K562 (cell line): ENCODE data around the gene ZNF644. TPM values are rescaled to one million over a fixed set of nuclear protein-coding genes. Genes with fewer than 3 reads are reported as not detected.

Experiments
- ATAC-seq: fragments of 200-7000 bp; cut with Tn5 transposase; 3 replicates; pipeline ENCODE4 v1.9.1; 2020; ENCODE audit warnings: moderate library complexity
- BruUV-seq: library from RNA; stranded (reverse); fragments of 400-500 nt; replicated peaks from 2 replicates; lab custom pipeline; 2021; lab: Mats Ljungman, UMichigan
- CTCF ChIA-PET: fragments of 300-600 bp; formaldehyde crosslinking; extraction: SDS; loops from one replicate; lab custom pipeline; 2021; ENCODE audit warnings: low intra/inter-chr PET ratio; lab: Yijun Ruan, JAX
- POLR2A ChIA-PET: fragments of 300-600, 350-650 bp; sonication (Branson Sonifier 250); formaldehyde crosslinking; extraction: SDS; loops from one replicate; lab custom pipeline; 2021; ENCODE audit warnings: antibody characterized with exemption, inconsistent platforms; lab: Yijun Ruan, JAX
- DNase-seq, 4 experiments: peaks; one replicate each; pipeline versions ENCODE4 v3.0.0 to v3.0.0-alpha.2; 2011 to 2018; ENCODE audit warnings: low spot score in 3 of 4, mixed read lengths in 3 of 4; ENCODE audit errors: extremely low read depth in 1 of 4
- FAIRE-seq: peaks from 2 replicates; lab custom pipeline; 2011; peaks lifted over from hg19 to GRCh38; lab: Jason Lieb, UNC
- H2AFZ ChIP-seq: 2 replicates; pipeline ENCODE4 v1.6.0; 2011; ENCODE audit warnings: low read depth, low read length, control low read depth, inconsistent platforms
- H3K27ac ChIP-seq: fragments of 200-600 bp; 3 replicates; pipeline ENCODE4 v1.8.0; 2011; ENCODE audit warnings: low read depth, mild to moderate bottlenecking, control low read depth, inconsistent platforms, low read length, moderate library complexity, mixed read lengths; ENCODE audit errors: extremely low read depth
- H3K27me3 ChIP-seq, 2 experiments: fragments of 300-600 bp in 1 of 2; 2 replicates in 1 of 2; 3 replicates in 1 of 2; pipeline versions ENCODE4 v1.6.0 to v1.8.0; 2011; ENCODE audit warnings: inconsistent platforms in 2 of 2, low read length in 2 of 2, mild to moderate bottlenecking in 1 of 2, mixed read lengths in 1 of 2, moderate library complexity in 1 of 2; ENCODE audit not compliant: control insufficient read depth in 2 of 2, insufficient read depth in 2 of 2
- H3K36me3 ChIP-seq: fragments of 300-600 bp; 3 replicates; pipeline ENCODE4 v1.8.0; 2011; ENCODE audit warnings: mild to moderate bottlenecking, low read length, inconsistent platforms; ENCODE audit not compliant: control insufficient read depth, insufficient read depth
- H3K4me1 ChIP-seq, 2 experiments: fragments of 200-600 bp in 1 of 2; replicated peaks in 1 of 2; 2 replicates in 1 of 2; 3 replicates in 1 of 2; pipeline versions ENCODE4 v1.5.1 to v1.8.0; 2011; ENCODE audit warnings: inconsistent platforms in 2 of 2, low read length in 2 of 2, mild to moderate bottlenecking in 1 of 2, mixed read lengths in 1 of 2, moderate library complexity in 1 of 2; ENCODE audit not compliant: control insufficient read depth in 2 of 2, insufficient read depth in 2 of 2
- H3K4me2 ChIP-seq: 2 replicates; pipeline ENCODE4 v1.6.1; 2011; ENCODE audit warnings: low read length, control low read depth, inconsistent platforms, mixed read lengths; ENCODE audit not compliant: insufficient read depth
- H3K4me3 ChIP-seq: fragments of 200-600 bp; sonication (generic), shearing (Covaris generic); 2 replicates; pipeline ENCODE4 v1.5.1; 2016; ENCODE audit warnings: control low read depth, inconsistent platforms
- H3K79me2 ChIP-seq: fragments of 200-600 bp; 3 replicates; pipeline ENCODE4 v1.8.0; 2011; ENCODE audit warnings: low read length, inconsistent platforms; ENCODE audit not compliant: control insufficient read depth, insufficient read depth
- H3K9ac ChIP-seq, 2 experiments: 2 replicates each; pipeline versions ENCODE4 v1.6.0 to v1.6.1; 2011; ENCODE audit warnings: low read depth in 2 of 2, low read length in 2 of 2, control low read depth in 1 of 2, inconsistent platforms in 1 of 2, mild to moderate bottlenecking in 1 of 2, mixed read lengths in 1 of 2; ENCODE audit not compliant: insufficient read depth in 1 of 2
- H3K9me1 ChIP-seq: one replicate; pipeline ENCODE4 v1.6.0; 2011; ENCODE audit warnings: inconsistent platforms, mild to moderate bottlenecking, low read length, moderate library complexity; ENCODE audit not compliant: control insufficient read depth, insufficient read depth
- H3K9me3 ChIP-seq: replicated peaks from 2 replicates; pipeline ENCODE4 v1.5.1; 2011; ENCODE audit warnings: low read depth, low read length, inconsistent platforms; ENCODE audit not compliant: control insufficient read depth, insufficient read depth
- H4K20me1 ChIP-seq: replicated peaks from 2 replicates; pipeline ENCODE4 v1.6.1; 2011; ENCODE audit warnings: low read length, inconsistent platforms, mixed read lengths; ENCODE audit not compliant: control insufficient read depth, insufficient read depth
- CBFA2T2 ChIP-seq: fragments of 450-650 bp; conservative IDR thresholded peaks from 2 replicates; pipeline ENCODE4 v1.6.1; 2017; ENCODE audit warnings: mild to moderate bottlenecking
- FOXA3 ChIP-seq, 2 experiments: fragments of 450-650 bp in 1 of 2; sonication (generic) in 1 of 2; formaldehyde crosslinking; IDR thresholded peaks in 1 of 2; conservative IDR thresholded peaks in 1 of 2; 2 replicates each; pipeline versions ENCODE4 v1.4.0 to v1.8.0; 2020 to 2022; ENCODE audit warnings: mild to moderate bottlenecking in 2 of 2, missing genetic modification reagents in 1 of 2
- GABPA ChIP-seq: fragments of 200-800 bp; sonication (Bioruptor generic); conservative IDR thresholded peaks from 2 replicates; pipeline ENCODE4 v1.6.1; 2016; ENCODE audit warnings: low read depth, missing genetic modification characterization, missing compliant biosample characterization
- HMG20A ChIP-seq: fragments of 450-650 bp; formaldehyde crosslinking; conservative IDR thresholded peaks from 2 replicates; pipeline ENCODE4 v1.4.0; 2020; ENCODE audit warnings: mild to moderate bottlenecking, mixed read lengths
- ID3 ChIP-seq, 2 experiments: fragments of 250-450 bp in 1 of 2; fragments of 450-650 bp in 1 of 2; sonication (Bioruptor Pico) in 1 of 2; IDR thresholded peaks; 2 replicates each; pipeline versions ENCODE4 v1.6.1 to v1.8.0; 2016 to 2021; ENCODE audit warnings: mild to moderate bottlenecking in 2 of 2, moderate library complexity in 2 of 2, missing compliant biosample characterization in 1 of 2, missing genetic modification characterization in 1 of 2
- MAX ChIP-seq: sonication (generic); formaldehyde crosslinking; IDR thresholded peaks from 2 replicates; pipeline ENCODE4 v1.9.0; 2022; ENCODE audit warnings: mild to moderate bottlenecking, missing genetic modification reagents
- PHF8 ChIP-seq: fragments of 200-600 bp; sonication (generic); IDR thresholded peaks from 2 replicates; pipeline ENCODE4 v1.6.1; 2012; ENCODE audit warnings: mixed run types, mild to moderate bottlenecking, inconsistent platforms, low read length, moderate library complexity, borderline replicate concordance
- PRMT5 ChIP-seq: sonication (generic); formaldehyde crosslinking; IDR thresholded peaks from 2 replicates; pipeline ENCODE4 v1.5.0; 2020; ENCODE audit warnings: missing genetic modification reagents
- SAFB ChIP-seq: fragments of 200-400 bp; formaldehyde crosslinking; IDR thresholded peaks from 2 replicates; pipeline ENCODE4 v1.6.1; 2017; ENCODE audit warnings: low read depth, low read length, borderline replicate concordance
- SETDB1 ChIP-seq: IDR thresholded peaks from one replicate; pipeline ENCODE4 v1.6.1; 2012; ENCODE audit warnings: low read length, control low read depth, inconsistent platforms
- THRB ChIP-seq: fragments of 450-650 bp; formaldehyde crosslinking; conservative IDR thresholded peaks from 2 replicates; pipeline ENCODE4 v1.4.0; 2022; ENCODE audit warnings: mild to moderate bottlenecking, missing genetic modification characterization
- TRIM24 ChIP-seq, 2 experiments: fragments of 450-650 bp; IDR thresholded peaks; 2 replicates each; pipeline ENCODE4 v1.6.1; 2016
- TRIM28 ChIP-seq: fragments of 450-650 bp; IDR thresholded peaks from 2 replicates; pipeline ENCODE4 v1.6.1; 2017
- ZEB2 ChIP-seq: fragments of 450-650 bp; IDR thresholded peaks from 2 replicates; pipeline ENCODE4 v1.6.1; 2016
- ZNF263 ChIP-seq: sonication (generic); formaldehyde crosslinking; IDR thresholded peaks from 2 replicates; pipeline ENCODE4 v1.8.0; 2022; ENCODE audit warnings: mild to moderate bottlenecking, missing genetic modification reagents, borderline replicate concordance
- ZNF3 ChIP-seq: fragments of 250-450 bp; sonication (Bioruptor Pico); IDR thresholded peaks from 2 replicates; pipeline ENCODE4 v1.5.0; 2021; ENCODE audit warnings: mild to moderate bottlenecking, moderate library complexity
- ZNF561 ChIP-seq: fragments of 450-650 bp; formaldehyde crosslinking; conservative IDR thresholded peaks from 2 replicates; pipeline ENCODE4 v1.4.0; 2020; ENCODE audit warnings: mild to moderate bottlenecking, moderate library complexity
- WGBS: fragments of 100-300 bp; shearing (Covaris generic); methylation state at CpG from one replicate; pipeline ENCODE4 v1.1.6; 2016; ENCODE audit warnings: low coverage, mixed read lengths; ENCODE audit not compliant: insufficient coverage; ENCODE audit errors: missing lambda C conversion rate; 5-methylcytosine and 5-hydroxymethylcytosine counted together
- in situ Hi-C: fragments of 300-500 bp; cut with MboI; formaldehyde crosslinking; loops from 4 replicates; pipeline ENCODE4 v1.15.0; 2018; ENCODE audit warnings: inconsistent platforms, mixed read lengths
- intact Hi-C: fragments of 100-400 bp; cut with micrococcal nuclease; formaldehyde crosslinking; loops from 2 replicates; pipeline ENCODE4 v1.14.2; 2022
- polyA plus RNA-seq, 8 experiments: library from polyadenylated mRNA; depleted of rRNA in 4 of 8; stranded (reverse) in 5 of 8; unstranded in 3 of 8; fragments of >200 nt; fragmentation: Nextera tagmentation in 2 of 8; fragmentation: Illumina TruSeq in 1 of 8; extraction: Ambion mirVana in 2 of 8; extraction: Trizol in 1 of 8; gene quantifications; 2 replicates each; pipeline versions ENCODE4 v1.2.1 to v1.2.3, GENCODE V29; 2011 to 2014; ENCODE audit warnings: inconsistent platforms in 1 of 8, missing spikeins in 1 of 8
- total RNA-seq, 7 experiments: library from RNA; depleted of rRNA in 6 of 7; stranded (reverse); fragments of >200 nt in 6 of 7; fragmentation: Illumina TruSeq in 2 of 7; extraction: Trizol in 2 of 7; gene quantifications; 2 replicates each; pipeline versions ENCODE4 v1.2.1 to v1.2.3, GENCODE V29; 2011 to 2021; ENCODE audit warnings: low replicate concordance in 1 of 7
- TF ChIP-seq, protein P1 (sequence below), 3 experiments: fragments of 200-800 bp in 1 of 3; sonication (Bioruptor generic) in 1 of 3; sonication (generic) in 1 of 3; formaldehyde crosslinking in 1 of 3; IDR thresholded peaks; 2 replicates each; pipeline versions ENCODE4 v1.6.1 to v1.8.0; 2016 to 2022; ENCODE audit warnings: mild to moderate bottlenecking in 2 of 3, missing compliant biosample characterization in 2 of 3, missing genetic modification characterization in 2 of 3, missing genetic modification reagents in 1 of 3

The ZNF644 gene
- total and polyA plus RNA-seq, 9 of the 15 experiments (the other 6 are each of a cell fraction or from before 2014, with no cell fraction given), result 25.3 to 71.4 (median 39.6) TPM

DNA sequence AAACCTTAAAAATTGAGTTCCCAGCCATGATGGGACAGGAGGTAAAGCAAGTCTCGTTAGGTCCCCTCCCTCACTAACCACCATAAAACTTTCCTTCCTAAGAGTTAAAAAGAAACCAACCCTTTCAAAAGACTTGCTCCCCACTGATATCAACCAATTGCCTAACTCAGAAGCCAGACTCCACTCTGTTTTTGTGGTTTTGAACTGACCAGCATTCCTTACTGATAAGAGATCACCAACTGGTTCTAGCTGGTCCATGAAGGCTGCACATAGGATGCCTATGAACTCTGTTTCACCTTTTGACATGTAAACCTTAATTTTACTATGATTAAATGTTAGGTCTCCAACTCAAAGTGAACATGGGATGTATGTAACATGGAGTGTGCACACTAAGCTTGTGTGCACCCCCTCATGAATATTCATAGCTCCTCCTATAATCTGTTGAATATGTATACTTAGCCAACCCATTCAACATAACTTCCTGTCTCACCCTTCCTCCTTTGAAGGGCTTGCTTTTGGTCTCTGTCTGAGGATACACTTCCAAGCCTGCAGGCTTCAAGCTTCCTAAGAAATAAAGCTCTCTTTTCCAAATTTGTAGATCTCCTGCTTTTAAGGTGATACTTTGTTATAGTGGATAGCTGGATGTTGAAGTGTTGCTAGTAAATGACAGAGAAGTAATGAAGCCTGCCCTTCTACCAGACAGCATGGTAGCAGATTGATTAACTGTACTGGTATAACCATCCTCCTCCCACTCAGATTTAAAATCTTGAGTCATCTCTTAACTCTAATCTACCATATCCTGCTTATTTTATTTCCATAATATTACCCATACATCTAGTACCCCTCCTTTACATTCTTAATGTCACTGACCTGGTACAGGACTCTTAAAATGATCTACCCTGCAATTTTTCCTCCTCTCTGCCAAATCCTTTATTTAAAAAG is 95.6 kb downstream of the ZNF644 start:
- no peaks in the 10 kb centered on the region for H3K9me1 ChIP-seq
- H4K20me1 ChIP-seq, result no peaks in the 10 kb centered on the region
- ChIA-PET CTCF (no interaction called here), POLR2A (interaction anchor here (1.4 to 1.8 kb wide), 2 partner anchors 9 to 11 kb away, joined by 3 to 6 read pairs; no protein-coding TSS in a partner anchor)
- in situ Hi-C loops (no loop called here), intact Hi-C loops (no loop called here)
- FAIRE-seq (peak; percentile 85), ATAC-seq (peak; percentile 88), DNase-seq (peak in 2 of 4 experiments; percentile 66 to 76)
- 0% methylated on average over 1 of the region's 1 CpG for WGBS
- H3K4me1 ChIP-seq, result peaks cover 3 to 27% of the 10 kb centered on the region in 2 experiments; a peak in 2 of 5 replicates
- BruUV-seq, result no TSS peak
- H3K27ac ChIP-seq, result peak overlapping the region; percentile 77; the same call in 2 of the 3 replicates
- H3K9ac ChIP-seq, result peak overlapping the region in 1 of 2 experiments; percentile 16; a peak in 1 of 4 replicates
- H3K4me2 ChIP-seq, result peak overlapping the region; percentile 35; the same call in 1 of the 2 replicates
- H3K36me3 ChIP-seq, result peaks cover 6% of the 10 kb centered on the region; the same call in 1 of the 3 replicates
- peaks cover 11% of the 10 kb centered on the region; the same call in 1 of the 2 replicates for H3K9me3 ChIP-seq
- peaks cover 83% of the 10 kb centered on the region for H3K79me2 ChIP-seq
- H3K27me3 ChIP-seq, result no peaks in the 10 kb centered on the region
- H2AFZ ChIP-seq, result no peak overlapping the region
- H3K4me3 ChIP-seq, result no peak overlapping the region
- TF ChIP-seq ZNF263 (CRISPR knock-in tag), result no peak
- no peak for TF ChIP-seq PRMT5 (CRISPR knock-in tag)
- TF ChIP-seq, protein P1, sequence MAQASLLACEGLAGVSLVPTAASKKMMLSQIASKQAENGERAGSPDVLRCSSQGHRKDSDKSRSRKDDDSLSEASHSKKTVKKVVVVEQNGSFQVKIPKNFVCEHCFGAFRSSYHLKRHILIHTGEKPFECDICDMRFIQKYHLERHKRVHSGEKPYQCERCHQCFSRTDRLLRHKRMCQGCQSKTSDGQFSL (CRISPR knock-in tag; IDR thresholded peaks at IDR 0.05), result no peak
- TF ChIP-seq, protein P1 (tag; IDR thresholded peaks at IDR 0.05), result no peak
- TF ChIP-seq SETDB1, result no peak
- TF ChIP-seq TRIM24 (IDR thresholded peaks at IDR 0.05), result peak; percentile 98 to 99
- no peak for TF ChIP-seq SAFB
- no peak for TF ChIP-seq THRB
- TF ChIP-seq GABPA, result no peak
- no peak for TF ChIP-seq HMG20A (CRISPR knock-in tag)
- TF ChIP-seq ZNF3, result no peak
- peak; percentile 73; the same call in 1 of the 2 replicates for TF ChIP-seq TRIM28
- TF ChIP-seq ID3 (CRISPR knock-in tag; IDR thresholded peaks at IDR 0.05), result no peak
- TF ChIP-seq ID3 (tag; IDR thresholded peaks at IDR 0.05), result no peak
- no peak for TF ChIP-seq FOXA3 (CRISPR knock-in tag; conservative IDR thresholded peaks at IDR 0.05 in 1 of 2, IDR thresholded peaks at IDR 0.05 in 1 of 2)
- TF ChIP-seq CBFA2T2, result peak; percentile 60
- no peak for TF ChIP-seq PHF8
- TF ChIP-seq ZEB2, result no peak
- no peak for TF ChIP-seq ZNF561 (CRISPR knock-in tag)
- TF ChIP-seq MAX (CRISPR knock-in tag), result no peak
